Measurements from ENCODE around the gene NNMT.

GRCh38 chr11:114304969-114305368, 8.8 kb downstream of the NNMT start:
- TF ChIP-seq POLR2AphosphoS5 (IDR thresholded peaks at IDR 0.05) (no peak), EZH2 (IDR thresholded peaks at IDR 0.05; ENCODE audit: borderline replicate concordance, insufficient read depth, low read length, poor library complexity, severe bottlenecking) (no peak), CTCF (IDR thresholded peaks at IDR 0.05; ENCODE audit: poor library complexity, severe bottlenecking) (no peak), SMC3 (conservative IDR thresholded peaks at IDR 0.05; ENCODE audit: poor library complexity) (no peak), REST (IDR thresholded peaks at IDR 0.05; ENCODE audit: borderline replicate concordance) (no peak), EP300 (conservative IDR thresholded peaks at IDR 0.05; ENCODE audit: poor library complexity, severe bottlenecking) (no peak), TAF1 (IDR thresholded peaks at IDR 0.05; ENCODE audit: low read depth) (no peak), MXI1 (conservative IDR thresholded peaks at IDR 0.05; ENCODE audit: poor library complexity, severe bottlenecking) (no peak), RAD21 (conservative IDR thresholded peaks at IDR 0.05) (no peak)
